Activated CD4-positive, alpha-beta memory T cell treated with anti-CD3 and anti-CD28 coated beads for 36 hours (primary cell): ENCODE results near the gene CLEC4C. TPM values are rescaled to one million over a fixed set of nuclear protein-coding genes. Genes with fewer than 3 reads are reported as not detected.
"Not testable (repeated sequence)": the region's sequence is repeated elsewhere in the genome, so short reads cannot be mapped to it uniquely, and the experiment has no call there.

Source experiments
- CTCF ChIA-PET: fragments of 350-600 bp; sonication (Branson Sonifier 250); formaldehyde crosslinking; loops from one replicate; lab custom pipeline; 2021; ENCODE audit warnings: antibody characterized with exemption, inconsistent platforms; lab: Charles Lee
- POLR2A ChIA-PET: fragments of 350-600 bp; sonication (Branson Sonifier 250); formaldehyde crosslinking; loops from one replicate; lab custom pipeline; 2021; ENCODE audit warnings: antibody characterized with exemption; lab: Charles Lee
- DNase-seq: peaks from one replicate; pipeline ENCODE4 v3.0.0-alpha.2; 2020
- H3K27ac Mint-ChIP-seq: one replicate; pipeline ENCODE4 v1.8.0; 2021; ENCODE audit warnings: mixed read lengths
- H3K27me3 Mint-ChIP-seq: one replicate; pipeline ENCODE4 v1.8.0; 2021; ENCODE audit warnings: mixed read lengths
- H3K36me3 Mint-ChIP-seq: one replicate; pipeline ENCODE4 v1.8.0; 2021; ENCODE audit warnings: mixed read lengths
- H3K4me1 Mint-ChIP-seq: one replicate; pipeline ENCODE4 v1.8.0; 2021; ENCODE audit warnings: low read depth, mixed read lengths
- H3K4me3 Mint-ChIP-seq: one replicate; pipeline ENCODE4 v1.8.0; 2021; ENCODE audit warnings: mild to moderate bottlenecking, mixed read lengths
- H3K9me3 Mint-ChIP-seq: one replicate; pipeline ENCODE4 v1.8.0; 2021; ENCODE audit warnings: mixed read lengths
- intact Hi-C: fragments of 100-400 bp; cut with micrococcal nuclease; formaldehyde crosslinking; loops from one replicate; pipeline ENCODE4 v1.15.1; 2023
- total RNA-seq, 2 experiments: library from RNA; stranded (reverse); gene quantifications; one replicate each; pipeline ENCODE4 v1.2.3, GENCODE V29; 2021

CLEC4C gene
- total RNA-seq, 2 experiments from 2014 or later: not detected

- H3K27ac Mint-ChIP-seq, H3K36me3 Mint-ChIP-seq, H3K4me3 Mint-ChIP-seq, H3K9me3 Mint-ChIP-seq, H3K4me1 Mint-ChIP-seq, POLR2A ChIA-PET, DNase-seq, intact Hi-C loops, H3K27me3 Mint-ChIP-seq: not testable (repeated sequence)
- CTCF ChIA-PET: interaction anchor here (1.1 kb wide), 1 partner anchor 15 kb away, joined by 3 read pairs; no protein-coding TSS in a partner anchor
Observed at GRCh38 chr12:7751941-7752922, 5.1 kb upstream of the CLEC4C start.

GRCh38 chr12:7751394-7751793 is 4.2 kb upstream of the CLEC4C start:
- no peak for DNase-seq
- H3K27me3 Mint-ChIP-seq: no peaks in the 10 kb centered on the region
- intact Hi-C loops: no loop called here
- no peaks in the 10 kb centered on the region for H3K36me3 Mint-ChIP-seq
- no peaks in the 10 kb centered on the region for H3K4me1 Mint-ChIP-seq
- POLR2A ChIA-PET: no interaction called here
- H3K4me3 Mint-ChIP-seq: no peak overlapping the region
- no peaks in the 10 kb centered on the region for H3K9me3 Mint-ChIP-seq
- no peak overlapping the region for H3K27ac Mint-ChIP-seq
- CTCF ChIA-PET: interaction anchor here (1.1 kb wide), 1 partner anchor 14 kb away, joined by 3 read pairs; no protein-coding TSS in a partner anchor

- no peaks in the 10 kb centered on the region for H3K4me1 Mint-ChIP-seq
- no peaks in the 10 kb centered on the region for H3K36me3 Mint-ChIP-seq
- H3K4me3 Mint-ChIP-seq: no peak overlapping the region
- H3K27ac Mint-ChIP-seq: no peak overlapping the region
- ChIA-PET POLR2A (no interaction called here), CTCF (no interaction called here)
- H3K9me3 Mint-ChIP-seq: no peaks in the 10 kb centered on the region
- DNase-seq: no peak
- intact Hi-C loops: no loop called here
- peaks cover 2% of the 10 kb centered on the region for H3K27me3 Mint-ChIP-seq
Observed at GRCh38 chr12:7750350-7750749, 3.2 kb upstream of the CLEC4C start.

- H3K4me1 Mint-ChIP-seq: no peaks in the 10 kb centered on the region
- no peak for DNase-seq
Observed at GRCh38 chr12:7749442-7749841, 2.3 kb upstream of the CLEC4C start.

GRCh38 chr12:7748852-7749251 is 1.7 kb upstream of the CLEC4C start:
- Mint-ChIP-seq H3K4me1 (no peaks in the 10 kb centered on the region), H3K27me3 (peaks cover 2% of the 10 kb centered on the region), H3K36me3 (no peaks in the 10 kb centered on the region), H3K27ac (no peak overlapping the region), H3K9me3 (no peaks in the 10 kb centered on the region), H3K4me3 (no peak overlapping the region)
- CTCF ChIA-PET: interaction anchor here (0.6 to 0.9 kb wide), 2 partner anchors 58 to 72 kb away, joined by 3 to 4 read pairs; no protein-coding TSS in a partner anchor
- POLR2A ChIA-PET: no interaction called here
- intact Hi-C loops: no loop called here
- DNase-seq: no peak

More at GRCh38 chr12:7749442-7749841, 2.3 kb upstream of the CLEC4C start:
- intact Hi-C loops: no loop called here
- Mint-ChIP-seq H3K27me3 (peaks cover 2% of the 10 kb centered on the region), H3K27ac (no peak overlapping the region), H3K4me3 (no peak overlapping the region), H3K36me3 (no peaks in the 10 kb centered on the region), H3K9me3 (no peaks in the 10 kb centered on the region)
- POLR2A ChIA-PET: no interaction called here
- CTCF ChIA-PET: no interaction called here

GRCh38 chr12:7732993-7733392 is 14.2 kb downstream of the CLEC4C start:
- ChIA-PET POLR2A (no interaction called here), CTCF (no interaction called here)
- H3K9me3 Mint-ChIP-seq: no peaks in the 10 kb centered on the region
- DNase-seq: no peak
- no peak overlapping the region for H3K27ac Mint-ChIP-seq
- no peaks in the 10 kb centered on the region for H3K4me1 Mint-ChIP-seq
- no peak overlapping the region for H3K4me3 Mint-ChIP-seq
- no peaks in the 10 kb centered on the region for H3K36me3 Mint-ChIP-seq
- H3K27me3 Mint-ChIP-seq: peaks cover 4% of the 10 kb centered on the region
- intact Hi-C loops: no loop called here

- Mint-ChIP-seq H3K9me3 (no peaks in the 10 kb centered on the region), H3K4me1 (no peaks in the 10 kb centered on the region)
Observed at GRCh38 chr12:7731486-7731885, 15.7 kb downstream of the CLEC4C start.

GRCh38 chr12:7730984-7731383 is 16.2 kb downstream of the CLEC4C start:
- H3K9me3 Mint-ChIP-seq, H3K4me3 Mint-ChIP-seq, POLR2A ChIA-PET, H3K27me3 Mint-ChIP-seq, DNase-seq, H3K36me3 Mint-ChIP-seq, intact Hi-C loops, H3K4me1 Mint-ChIP-seq, H3K27ac Mint-ChIP-seq: not testable (repeated sequence)
- CTCF ChIA-PET: interaction anchor here (0.6 kb wide), 1 partner anchor 620 kb away, joined by 4 read pairs; no protein-coding TSS in a partner anchor

More at GRCh38 chr12:7731486-7731885, 15.7 kb downstream of the CLEC4C start:
- ChIA-PET POLR2A (no interaction called here), CTCF (no interaction called here)
- Mint-ChIP-seq H3K4me3 (no peak overlapping the region), H3K27me3 (peaks cover 6% of the 10 kb centered on the region), H3K27ac (no peak overlapping the region), H3K36me3 (no peaks in the 10 kb centered on the region)
- no peak for DNase-seq
- intact Hi-C loops: no loop called here

- ChIA-PET POLR2A (no interaction called here), CTCF (no interaction called here)
- Mint-ChIP-seq H3K4me1 (no peaks in the 10 kb centered on the region), H3K27ac (no peak overlapping the region), H3K9me3 (no peaks in the 10 kb centered on the region), H3K27me3 (peaks cover 6% of the 10 kb centered on the region), H3K4me3 (no peak overlapping the region), H3K36me3 (no peaks in the 10 kb centered on the region)
- intact Hi-C loops: no loop called here
- DNase-seq: no peak
Observed at GRCh38 chr12:7729746-7730145, 17.4 kb downstream of the CLEC4C start.

- Mint-ChIP-seq H3K27me3 (peaks cover 4% of the 10 kb centered on the region), H3K36me3 (no peaks in the 10 kb centered on the region), H3K4me3 (no peak overlapping the region), H3K4me1 (no peaks in the 10 kb centered on the region), H3K9me3 (no peaks in the 10 kb centered on the region), H3K27ac (no peak overlapping the region)
- CTCF ChIA-PET: interaction anchor here (1.0 kb wide), 1 partner anchor 83 kb away, joined by 3 read pairs; no protein-coding TSS in a partner anchor
- intact Hi-C loops: no loop called here
- DNase-seq: no peak
- POLR2A ChIA-PET: no interaction called here
Observed at GRCh38 chr12:7723926-7724325, 23.2 kb downstream of the CLEC4C start.

- Mint-ChIP-seq H3K27me3 (peaks cover 4% of the 10 kb centered on the region), H3K4me3 (no peak overlapping the region), H3K4me1 (no peaks in the 10 kb centered on the region), H3K9me3 (no peaks in the 10 kb centered on the region), H3K27ac (no peak overlapping the region), H3K36me3 (no peaks in the 10 kb centered on the region)
- ChIA-PET POLR2A (no interaction called here), CTCF (no interaction called here)
- intact Hi-C loops: no loop called here
- DNase-seq: no peak
Observed at GRCh38 chr12:7719946-7720730, 27.0 kb downstream of the CLEC4C start.

- H3K36me3 Mint-ChIP-seq: no peaks in the 10 kb centered on the region
- intact Hi-C loops: no loop called here
- H3K27me3 Mint-ChIP-seq: peaks cover 3% of the 10 kb centered on the region
- ChIA-PET POLR2A (no interaction called here), CTCF (no interaction called here)
- no peak overlapping the region for H3K4me3 Mint-ChIP-seq
- no peaks in the 10 kb centered on the region for H3K9me3 Mint-ChIP-seq
- no peak overlapping the region for H3K27ac Mint-ChIP-seq
- H3K4me1 Mint-ChIP-seq: no peaks in the 10 kb centered on the region
- no peak for DNase-seq
Observed at GRCh38 chr12:7716381-7716780, 30.8 kb downstream of the CLEC4C start.
